SIG-M5 treated with dmso at 0.1 percent for 504 hours (cell line): ENCODE measurements around the gene MEX3D.

Source experiments
- DNase-seq: peaks from one replicate; lab custom pipeline; 2025; ENCODE audit not compliant: unreplicated experiment; lab: John Stamatoyannopoulos, UW

MEX3D gene

GRCh38 chr19:1568320-1569019, at the start of gene MEX3D:
TSS of gene MEX3D (minus strand) at chr19:1568325. CDS start at chr19:1568058, 267 bp downstream.
- DNase-seq, result no peak

- DNase-seq, result no peak
Observed at GRCh38 chr19:1616875-1617274, 48.8 kb upstream of the MEX3D start.

GRCh38 chr19:1616396-1616795, 48.3 kb upstream of the MEX3D start:
- DNase-seq, result no peak

GRCh38 chr19:1615156-1615765, 47.1 kb upstream of the MEX3D start:
- no peak for DNase-seq

GRCh38 chr19:1613808-1614570, 45.9 kb upstream of the MEX3D start:
- no peak for DNase-seq

- no peak for DNase-seq
Observed at GRCh38 chr19:1613146-1613545, 45.0 kb upstream of the MEX3D start.

- DNase-seq, result no peak
Observed at GRCh38 chr19:1612114-1613086, 44.3 kb upstream of the MEX3D start.

- DNase-seq, result no peak
Observed at GRCh38 chr19:1611353-1611752, 43.2 kb upstream of the MEX3D start.

GRCh38 chr19:1610579-1610978, 42.5 kb upstream of the MEX3D start:
- no peak for DNase-seq

GRCh38 chr19:1609680-1610474, 41.8 kb upstream of the MEX3D start:
- no peak for DNase-seq

- no peak for DNase-seq
Observed at GRCh38 chr19:1609103-1609396, 40.9 kb upstream of the MEX3D start.

- DNase-seq, result no peak
Observed at GRCh38 chr19:1608359-1609102, 40.4 kb upstream of the MEX3D start.

- DNase-seq, result no peak
Observed at GRCh38 chr19:1606138-1606651, 38.1 kb upstream of the MEX3D start.

GRCh38 chr19:1605236-1606137, 37.4 kb upstream of the MEX3D start, which contains the start of gene UQCR11:
TSS of gene UQCR11 (minus strand) at chr19:1605462. CDS start at chr19:1605409, 53 bp downstream.
- peak; percentile 91 for DNase-seq

GRCh38 chr19:1602091-1602707, 34.1 kb upstream of the MEX3D start:
- DNase-seq, result no peak

GRCh38 chr19:1601613-1602064, 33.5 kb upstream of the MEX3D start:
- DNase-seq, result no peak

GRCh38 chr19:1599460-1599846, 31.3 kb upstream of the MEX3D start:
- DNase-seq, result no peak
